MG63 (cell line): ENCODE data around the gene FAM13A. TPM values are rescaled to one million over a fixed set of nuclear protein-coding genes. Genes with fewer than 3 reads are reported as not detected.

ENCODE experiments used
- DNase-seq: peaks from one replicate; pipeline ENCODE4 v3.0.0-alpha.2; 2020
- H3K27me3 ChIP-seq: fragments of 250-450 bp; sonication (Bioruptor Pico); 2 replicates; pipeline ENCODE4 v1.5.1; 2020; ENCODE audit warnings: mild to moderate bottlenecking, moderate library complexity
- H3K36me3 ChIP-seq: fragments of 250-450 bp; sonication (Bioruptor Pico); 2 replicates; pipeline ENCODE4 v1.5.1; 2020; ENCODE audit warnings: mild to moderate bottlenecking, moderate library complexity
- H3K4me3 ChIP-seq: fragments of 250-450 bp; sonication (Bioruptor Pico); 2 replicates; pipeline ENCODE4 v1.5.1; 2020; ENCODE audit warnings: mild to moderate bottlenecking, moderate library complexity
- H3K9me3 ChIP-seq: fragments of 250-450 bp; sonication (Bioruptor Pico); 2 replicates; pipeline ENCODE4 v1.5.1; 2020; ENCODE audit warnings: mild to moderate bottlenecking, moderate library complexity
- total RNA-seq: library from RNA; depleted of rRNA; stranded (reverse); fragments of >200 nt; shearing (Covaris generic); gene quantifications from 2 replicates; pipeline ENCODE4 v1.2.3, GENCODE V29; 2014; ENCODE audit warnings: low replicate concordance

Gene FAM13A
- total RNA-seq, 1 experiment from 2014 or later = 6.4 TPM

GRCh38 chr4:88807499-88807898 is 249.5 kb downstream of the FAM13A start:
- H3K9me3 ChIP-seq = no peaks in the 10 kb centered on the region
- no peaks in the 10 kb centered on the region for H3K36me3 ChIP-seq
- H3K27me3 ChIP-seq = no peaks in the 10 kb centered on the region
- no peak for DNase-seq
- H3K4me3 ChIP-seq = no peak overlapping the region

GRCh38 chr4:88804234-88804633 is 252.8 kb downstream of the FAM13A start:
- no peaks in the 10 kb centered on the region for H3K36me3 ChIP-seq
- H3K4me3 ChIP-seq = no peak overlapping the region
- H3K9me3 ChIP-seq = no peaks in the 10 kb centered on the region
- no peak for DNase-seq
- no peaks in the 10 kb centered on the region for H3K27me3 ChIP-seq

GRCh38 chr4:88803600-88804096 is 253.3 kb downstream of the FAM13A start:
- Histone ChIP-seq H3K9me3 (no peaks in the 10 kb centered on the region), H3K36me3 (no peaks in the 10 kb centered on the region), H3K4me3 (no peak overlapping the region), H3K27me3 (no peaks in the 10 kb centered on the region)
- DNase-seq = peak; percentile 55

- Histone ChIP-seq H3K9me3 (no peaks in the 10 kb centered on the region), H3K27me3 (no peaks in the 10 kb centered on the region), H3K36me3 (no peaks in the 10 kb centered on the region), H3K4me3 (no peak overlapping the region)
- DNase-seq = no peak
Measured at GRCh38 chr4:88802585-88803286, 254.2 kb downstream of the FAM13A start.

- Histone ChIP-seq H3K36me3 (no peaks in the 10 kb centered on the region), H3K4me3 (no peak overlapping the region), H3K9me3 (no peaks in the 10 kb centered on the region), H3K27me3 (no peaks in the 10 kb centered on the region)
- DNase-seq = no peak
Measured at GRCh38 chr4:88802138-88802537, 254.8 kb downstream of the FAM13A start.

- no peaks in the 10 kb centered on the region for H3K36me3 ChIP-seq
- no peaks in the 10 kb centered on the region for H3K27me3 ChIP-seq
- no peak overlapping the region for H3K4me3 ChIP-seq
- no peak for DNase-seq
- H3K9me3 ChIP-seq = 0 out of 2 replicates have a peak, but pooled peaks cover 3% of the 10 kb centered on the region
Measured at GRCh38 chr4:88799900-88800299, 257.1 kb downstream of the FAM13A start.

GRCh38 chr4:88797725-88798124 is 259.3 kb downstream of the FAM13A start:
- DNase-seq = no peak
- Histone ChIP-seq H3K27me3 (no peaks in the 10 kb centered on the region), H3K4me3 (no peak overlapping the region), H3K9me3 (0 out of 2 replicates have a peak, but pooled peaks cover 3% of the 10 kb centered on the region), H3K36me3 (no peaks in the 10 kb centered on the region)

- H3K9me3 ChIP-seq = 0 out of 2 replicates have a peak, but pooled peaks cover 3% of the 10 kb centered on the region
- no peak overlapping the region for H3K4me3 ChIP-seq
- H3K36me3 ChIP-seq = no peaks in the 10 kb centered on the region
- no peaks in the 10 kb centered on the region for H3K27me3 ChIP-seq
- no peak for DNase-seq
Measured at GRCh38 chr4:88796545-88796944, 260.4 kb downstream of the FAM13A start.

GRCh38 chr4:88794952-88795351 is 262.0 kb downstream of the FAM13A start:
- Histone ChIP-seq H3K9me3 (0 out of 2 replicates have a peak, but pooled peaks cover 3% of the 10 kb centered on the region), H3K4me3 (no peak overlapping the region), H3K36me3 (no peaks in the 10 kb centered on the region), H3K27me3 (no peaks in the 10 kb centered on the region)
- DNase-seq = no peak

GRCh38 chr4:88794087-88794690 is 262.8 kb downstream of the FAM13A start:
- no peak overlapping the region for H3K4me3 ChIP-seq

GRCh38 chr4:88793475-88793874 is 263.5 kb downstream of the FAM13A start:
- H3K9me3 ChIP-seq = 0 out of 2 replicates have a peak, but pooled peaks cover 3% of the 10 kb centered on the region
- no peak for DNase-seq
- H3K4me3 ChIP-seq = no peak overlapping the region
- no peaks in the 10 kb centered on the region for H3K36me3 ChIP-seq
- H3K27me3 ChIP-seq = no peaks in the 10 kb centered on the region

More at GRCh38 chr4:88794087-88794690, 262.8 kb downstream of the FAM13A start:
- Histone ChIP-seq H3K27me3 (no peaks in the 10 kb centered on the region), H3K36me3 (no peaks in the 10 kb centered on the region), H3K9me3 (0 out of 2 replicates have a peak, but pooled peaks cover 3% of the 10 kb centered on the region)
- DNase-seq = no peak

GRCh38 chr4:88792821-88793220 is 264.2 kb downstream of the FAM13A start:
- Histone ChIP-seq H3K27me3 (no peaks in the 10 kb centered on the region), H3K4me3 (no peak overlapping the region), H3K9me3 (0 out of 2 replicates have a peak, but pooled peaks cover 3% of the 10 kb centered on the region), H3K36me3 (no peaks in the 10 kb centered on the region)
- no peak for DNase-seq

- Histone ChIP-seq H3K9me3 (0 out of 2 replicates have a peak, but pooled peaks cover 3% of the 10 kb centered on the region), H3K4me3 (no peak overlapping the region), H3K27me3 (no peaks in the 10 kb centered on the region), H3K36me3 (no peaks in the 10 kb centered on the region)
- no peak for DNase-seq
Measured at GRCh38 chr4:88792268-88792781, 264.7 kb downstream of the FAM13A start.

- no peaks in the 10 kb centered on the region for H3K27me3 ChIP-seq
- no peak overlapping the region for H3K4me3 ChIP-seq
- H3K9me3 ChIP-seq = no peaks in the 10 kb centered on the region
- no peaks in the 10 kb centered on the region for H3K36me3 ChIP-seq
- no peak for DNase-seq
Measured at GRCh38 chr4:88791274-88791673, 265.7 kb downstream of the FAM13A start.

GRCh38 chr4:88788895-88789294 is 268.1 kb downstream of the FAM13A start:
- H3K27me3 ChIP-seq = no peaks in the 10 kb centered on the region
- H3K9me3 ChIP-seq = no peaks in the 10 kb centered on the region
- no peak for DNase-seq

GRCh38 chr4:88788424-88788823 is 268.6 kb downstream of the FAM13A start:
- H3K4me3 ChIP-seq = no peak overlapping the region
- no peak for DNase-seq
- no peaks in the 10 kb centered on the region for H3K27me3 ChIP-seq
- no peaks in the 10 kb centered on the region for H3K36me3 ChIP-seq
- no peaks in the 10 kb centered on the region for H3K9me3 ChIP-seq

More at GRCh38 chr4:88788895-88789294, 268.1 kb downstream of the FAM13A start:
- H3K4me3 ChIP-seq = no peak overlapping the region
- no peaks in the 10 kb centered on the region for H3K36me3 ChIP-seq

GRCh38 chr4:88786011-88786410 is 271.0 kb downstream of the FAM13A start:
- no peaks in the 10 kb centered on the region for H3K27me3 ChIP-seq
- no peaks in the 10 kb centered on the region for H3K36me3 ChIP-seq
- H3K9me3 ChIP-seq = no peaks in the 10 kb centered on the region
- no peak overlapping the region for H3K4me3 ChIP-seq
- no peak for DNase-seq
